GM12875 (cell line): ENCODE results near the gene TXNL1.

Experiments used
- H3K4me3 ChIP-seq: one replicate; pipeline ENCODE4 v1.5.1; 2011; ENCODE audit warnings: low read depth, low read length, control low read depth
- TF ChIP-seq, protein P1 (sequence below): IDR thresholded peaks from 2 replicates; pipeline ENCODE4 v1.5.1; 2011; ENCODE audit warnings: low read depth, mild to moderate bottlenecking, control low read depth, inconsistent platforms, low read length, moderate library complexity, borderline replicate concordance; ENCODE audit not compliant: insufficient read depth

The TXNL1 gene

DNA sequence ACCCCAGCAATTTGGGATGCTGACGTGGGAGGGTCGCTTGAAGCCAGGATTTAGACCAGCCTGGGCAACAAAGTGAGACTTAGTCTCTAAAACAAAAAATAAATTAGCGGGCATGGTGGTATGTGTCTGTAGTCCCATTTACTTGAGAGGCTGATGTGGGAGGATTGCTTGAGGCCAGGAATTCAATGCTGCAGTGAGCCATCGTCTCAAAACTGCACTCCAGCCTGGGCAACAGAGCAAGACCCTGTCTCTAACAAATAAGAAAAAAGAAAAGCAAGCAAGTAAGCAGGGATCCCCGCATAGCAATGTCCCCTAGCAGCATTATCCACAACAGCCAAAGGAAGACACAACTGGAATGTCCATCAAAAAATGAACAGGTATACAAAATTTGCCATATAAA, 3.4 kb downstream of the TXNL1 start:
- H3K4me3 ChIP-seq, result no peak overlapping the region
- TF ChIP-seq, protein P1, sequence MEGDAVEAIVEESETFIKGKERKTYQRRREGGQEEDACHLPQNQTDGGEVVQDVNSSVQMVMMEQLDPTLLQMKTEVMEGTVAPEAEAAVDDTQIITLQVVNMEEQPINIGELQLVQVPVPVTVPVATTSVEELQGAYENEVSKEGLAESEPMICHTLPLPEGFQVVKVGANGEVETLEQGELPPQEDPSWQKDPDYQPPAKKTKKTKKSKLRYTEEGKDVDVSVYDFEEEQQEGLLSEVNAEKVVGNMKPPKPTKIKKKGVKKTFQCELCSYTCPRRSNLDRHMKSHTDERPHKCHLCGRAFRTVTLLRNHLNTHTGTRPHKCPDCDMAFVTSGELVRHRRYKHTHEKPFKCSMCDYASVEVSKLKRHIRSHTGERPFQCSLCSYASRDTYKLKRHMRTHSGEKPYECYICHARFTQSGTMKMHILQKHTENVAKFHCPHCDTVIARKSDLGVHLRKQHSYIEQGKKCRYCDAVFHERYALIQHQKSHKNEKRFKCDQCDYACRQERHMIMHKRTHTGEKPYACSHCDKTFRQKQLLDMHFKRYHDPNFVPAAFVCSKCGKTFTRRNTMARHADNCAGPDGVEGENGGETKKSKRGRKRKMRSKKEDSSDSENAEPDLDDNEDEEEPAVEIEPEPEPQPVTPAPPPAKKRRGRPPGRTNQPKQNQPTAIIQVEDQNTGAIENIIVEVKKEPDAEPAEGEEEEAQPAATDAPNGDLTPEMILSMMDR, result no peak

- TF ChIP-seq, protein P1, result no peak
- H3K4me3 ChIP-seq, result no peak overlapping the region
These were observed 6.0 kb downstream of the TXNL1 start for GRCh38 chr18:56632070-56633022.

DNA sequence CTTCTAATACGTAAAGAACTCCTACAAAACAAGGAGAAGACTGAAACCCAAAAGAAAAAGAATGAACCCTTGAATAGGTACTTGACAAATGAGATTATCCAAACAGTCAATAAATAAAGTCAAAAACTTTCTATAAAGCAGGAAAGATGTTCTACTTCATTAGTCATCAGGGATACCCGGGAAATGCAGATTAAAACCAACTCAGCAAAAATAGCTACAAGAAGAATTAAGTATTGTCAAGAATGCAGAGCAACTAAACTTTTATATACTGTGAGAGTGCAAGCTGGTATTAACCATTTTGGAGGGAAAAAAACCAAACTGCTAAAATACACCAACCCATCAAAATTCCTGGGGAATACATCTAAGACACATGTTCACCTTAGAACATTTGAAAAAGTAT, 10.4 kb downstream of the TXNL1 start:
- TF ChIP-seq, protein P1, result no peak
- H3K4me3 ChIP-seq, result no peak overlapping the region

GRCh38 chr18:56615738-56616520, 22.5 kb downstream of the TXNL1 start:
- TF ChIP-seq, protein P1, result no peak

GRCh38 chr18:56606618-56607017, 31.8 kb downstream of the TXNL1 start:
- TF ChIP-seq, protein P1, result no peak
- H3K4me3 ChIP-seq, result no peak overlapping the region

More at GRCh38 chr18:56615738-56616520, 22.5 kb downstream of the TXNL1 start:
- no peak overlapping the region for H3K4me3 ChIP-seq

- TF ChIP-seq, protein P1, result no peak
These were observed 40.0 kb downstream of the TXNL1 start for GRCh38 chr18:56598422-56598821.

More at GRCh38 chr18:56598422-56598821, 40.0 kb downstream of the TXNL1 start:
- H3K4me3 ChIP-seq, result no peak overlapping the region
